Camera-type eye (tissue), 1 donor: ENCODE data around the gene FBXO21. TPM values are rescaled to one million over a fixed set of nuclear protein-coding genes. Genes with fewer than 3 reads are reported as not detected.

Experiments used
- total RNA-seq: library from RNA; depleted of rRNA; stranded (reverse); fragments of >200 nt; gene quantifications from one replicate; pipeline ENCODE4 v1.2.3, GENCODE V29; 2014

Gene FBXO21
- 159 TPM for total RNA-seq

GRCh38 chr12:117190210-117190781, at the start of gene FBXO21:
FBXO21 (minus strand) TSS chr12:117190470; CDS start chr12:117190456, 14 bp downstream.

Other genes with a start within 250 kb of the FBXO21 start
- 7.5 TPM for gene TESC, start 91.1 kb downstream of the FBXO21 start, total RNA-seq
- gene NOS1, start 171.2 kb upstream of the FBXO21 start, total RNA-seq: 2.0 TPM